Inferior parietal cortex (tissue), 1 donor: ENCODE measurements around the gene INSRR.
A peak's percentile ranks its signal among the peaks of the same experiment; 100 is the strongest.

Experiments
- DNase-seq: peaks from one replicate; pipeline ENCODE4 v3.0.0-alpha.2; 2016; ENCODE audit errors: extremely low spot score

INSRR gene

GRCh38 chr1:156894001-156894400 is 35.1 kb upstream of the INSRR start:
- no peak for DNase-seq

DNA sequence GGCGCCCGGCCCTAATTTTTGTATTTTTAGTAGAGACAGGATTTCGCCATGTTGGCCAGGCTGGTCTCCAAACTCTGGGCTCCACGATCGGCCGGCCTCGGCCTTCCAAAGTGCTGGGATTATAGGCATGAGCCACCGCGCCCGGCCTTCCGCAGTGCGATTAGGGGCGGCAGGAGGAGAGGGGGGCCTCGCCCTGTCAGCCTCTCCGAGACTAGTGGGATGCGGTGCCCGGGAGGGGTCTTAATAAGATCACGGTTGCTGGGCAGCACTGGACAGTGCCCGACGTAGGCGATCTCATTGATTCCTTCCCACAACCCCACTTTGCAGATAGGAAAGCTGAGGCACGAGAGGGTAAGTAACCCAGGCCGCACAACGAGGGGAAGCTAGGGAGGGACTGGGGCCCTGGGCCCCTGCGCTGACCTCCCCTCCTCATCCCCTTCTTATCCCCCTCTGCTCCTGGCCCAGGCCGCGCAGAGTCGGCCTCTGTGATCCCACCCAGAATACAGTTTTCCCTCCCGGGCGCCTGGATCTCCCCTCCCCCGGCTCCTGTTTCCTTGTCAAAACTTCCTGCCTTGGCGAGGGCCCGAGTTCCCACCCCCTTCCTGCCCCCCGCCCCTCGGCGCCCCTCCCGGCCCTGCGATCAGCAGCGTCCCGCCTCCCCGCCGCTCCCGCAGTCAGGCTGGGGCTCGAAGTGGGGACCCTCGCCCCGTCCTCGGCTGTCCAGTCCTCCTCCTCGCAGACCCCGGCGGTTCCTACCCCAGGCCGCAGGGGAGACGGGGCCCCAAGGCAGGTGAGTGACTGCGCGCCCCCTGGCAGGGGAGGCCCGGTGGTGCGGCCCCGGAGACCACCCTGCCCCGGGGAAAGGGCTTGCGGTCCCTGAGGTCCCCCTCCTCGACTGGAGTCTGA is 34.4 kb upstream of the INSRR start, which contains the start of gene PEAR1:
PEAR1 (plus strand) TSS at position 671 of the 906 bp plus-strand sequence. CDS start 10,209 bp downstream, outside the sequence.
- DNase-seq = no peak

DNA sequence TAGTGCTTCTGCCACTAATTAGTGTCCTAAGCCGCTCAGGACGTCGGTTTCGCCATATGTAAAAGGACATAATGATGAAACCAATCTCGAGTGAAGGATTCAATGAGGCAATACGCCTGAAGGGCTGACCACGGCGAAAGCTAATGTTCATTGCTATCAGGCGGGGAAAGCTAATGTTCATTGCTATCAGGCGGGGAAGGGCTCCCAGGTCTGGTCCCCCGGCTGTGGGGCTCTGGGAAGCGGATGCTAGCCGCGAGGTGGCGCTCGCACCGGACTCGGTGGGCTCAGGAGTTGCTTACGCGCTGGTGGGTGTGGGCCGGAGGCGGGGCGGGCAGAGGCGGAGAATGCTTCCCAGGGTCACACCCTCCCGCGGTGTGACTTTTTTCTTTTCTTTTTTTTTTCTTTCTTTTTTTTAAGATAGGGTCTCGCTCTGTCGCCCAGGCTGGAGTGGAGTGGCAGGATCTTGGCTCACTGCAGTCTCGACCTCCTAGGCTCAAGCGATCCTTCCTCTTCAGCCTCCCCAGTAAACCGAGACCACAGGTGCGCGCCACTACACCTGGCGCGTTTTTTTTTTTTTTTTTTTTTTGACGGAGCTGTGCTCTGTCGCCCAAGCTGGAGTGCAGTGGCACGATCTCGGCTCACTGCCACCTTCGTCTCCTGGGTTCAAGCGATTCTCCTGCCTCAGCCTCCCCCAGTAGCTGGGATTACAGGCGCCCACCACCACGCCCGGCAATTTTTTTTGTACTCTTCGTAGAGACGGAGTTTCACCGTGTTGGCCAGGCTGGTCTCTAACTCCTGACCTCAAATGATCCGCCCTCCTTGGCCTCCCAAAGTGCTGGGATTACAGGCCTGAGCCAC is 33.5 kb upstream of the INSRR start:
- peak; percentile 78 for DNase-seq

DNA sequence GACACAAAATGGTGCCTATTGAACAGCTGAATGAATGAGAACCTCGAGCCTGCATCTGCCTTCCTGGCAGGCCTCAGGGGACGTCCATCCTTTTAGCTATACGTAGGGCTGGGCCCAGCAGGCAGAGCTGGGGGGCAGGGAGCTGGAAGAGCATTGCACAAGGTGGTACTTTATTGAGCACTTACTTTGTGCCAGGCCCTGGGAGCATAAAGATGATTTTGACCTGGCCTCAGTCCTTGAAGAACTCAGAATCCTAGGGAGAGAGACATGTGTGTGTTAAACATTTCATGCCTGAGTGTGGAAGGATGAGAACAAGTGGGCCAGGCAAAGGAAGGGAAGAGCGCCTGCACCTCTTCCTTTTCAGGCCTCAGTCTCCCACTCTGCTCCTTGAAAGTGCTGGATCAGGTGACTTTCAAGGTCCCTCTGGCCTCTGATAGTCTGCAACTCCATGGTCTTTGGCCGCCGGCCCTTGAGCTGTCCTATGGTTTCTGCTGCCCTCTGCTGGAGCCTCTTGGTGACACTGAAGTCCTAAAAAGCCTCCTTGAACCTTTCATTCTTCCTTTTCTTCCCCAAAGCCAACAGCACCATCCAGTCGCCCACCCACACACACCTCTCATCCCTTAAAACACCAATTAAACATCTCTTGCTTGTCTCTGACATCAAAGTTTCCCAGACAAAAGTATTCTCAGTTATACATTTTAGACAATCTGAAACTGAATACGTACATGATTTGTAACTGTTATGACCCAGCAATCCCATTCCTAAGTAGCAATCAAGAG is 31.1 kb upstream of the INSRR start:
- DNase-seq = peak; percentile 90

GRCh38 chr1:156887734-156888133 is 28.8 kb upstream of the INSRR start:
- DNase-seq = no peak

DNA sequence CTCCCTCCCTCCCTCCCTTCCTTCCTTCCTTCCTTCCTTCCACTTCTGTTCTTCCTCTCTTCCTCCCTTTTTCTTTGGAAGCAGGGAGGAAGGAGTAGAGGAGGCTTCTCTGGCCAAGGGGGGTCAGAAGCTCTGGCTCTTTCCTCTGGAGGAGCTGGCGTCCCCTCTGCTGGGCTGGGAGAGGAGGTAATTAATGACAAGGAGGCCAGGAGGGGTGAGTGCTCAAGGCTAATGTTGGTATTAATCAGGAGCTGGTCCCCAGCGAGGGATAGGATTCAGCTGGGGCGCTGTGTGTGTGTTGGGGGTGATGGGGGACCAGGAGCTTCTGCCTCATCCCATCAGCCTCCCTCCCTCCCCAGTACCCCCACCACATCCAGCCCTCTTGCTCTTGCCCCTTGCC is 28.4 kb upstream of the INSRR start:
- no peak for DNase-seq

DNA sequence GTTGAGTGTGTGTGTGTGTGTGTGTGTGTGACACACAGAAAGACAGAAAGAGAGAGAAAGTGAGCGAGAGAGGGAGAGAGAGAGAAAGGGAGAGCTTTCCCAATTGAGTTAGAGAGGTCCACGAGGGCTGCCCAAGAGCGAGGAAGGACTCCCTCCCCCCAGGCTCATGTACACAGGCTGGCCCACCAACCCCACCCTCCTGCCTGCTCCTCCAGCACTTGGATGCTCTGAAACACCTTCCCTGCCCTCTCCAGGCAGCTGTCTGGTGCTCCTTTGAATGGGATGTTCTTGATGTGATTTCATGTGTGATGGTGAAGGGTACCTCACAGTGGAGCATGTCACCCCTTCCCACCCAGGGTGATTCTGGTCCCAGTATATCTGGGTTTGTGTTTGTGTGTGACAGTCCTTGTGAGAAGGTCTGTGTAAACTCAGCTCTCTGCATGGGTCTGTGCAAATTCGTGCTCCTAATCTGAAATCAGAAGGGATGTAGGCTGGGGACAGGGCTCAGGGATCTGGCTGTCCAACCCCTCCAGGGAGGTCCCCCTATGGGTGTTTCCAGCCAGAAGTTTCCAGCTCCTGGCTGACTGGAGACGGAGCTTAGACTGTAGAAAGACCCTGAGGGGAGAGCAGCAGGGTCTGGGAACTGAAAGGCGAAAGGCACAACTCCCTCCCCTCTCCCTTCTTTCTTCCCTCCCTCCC is 27.8 kb upstream of the INSRR start:
- no peak for DNase-seq

GRCh38 chr1:156885880-156886355 is 27.0 kb upstream of the INSRR start:
- DNase-seq = no peak

DNA sequence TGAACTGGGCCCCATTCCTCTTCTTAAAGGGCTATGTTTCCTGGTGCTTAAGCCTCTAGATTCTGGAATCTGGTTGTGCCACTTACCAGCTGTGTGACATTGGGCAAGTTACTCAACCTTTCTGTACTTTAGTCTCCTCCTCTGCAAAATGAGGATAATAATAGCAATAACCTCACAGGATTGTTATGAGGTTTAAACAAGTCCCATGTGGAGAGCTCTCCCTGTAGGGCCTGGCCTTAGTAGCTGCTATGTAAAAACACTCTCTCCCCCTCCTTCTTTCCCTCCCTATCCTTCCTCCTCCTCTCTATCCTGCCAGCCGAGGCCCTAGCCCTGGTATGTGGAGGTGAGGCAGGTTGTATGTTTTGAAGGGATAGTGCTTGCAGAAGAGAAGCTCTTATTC is 26.4 kb upstream of the INSRR start:
- no peak for DNase-seq

DNA sequence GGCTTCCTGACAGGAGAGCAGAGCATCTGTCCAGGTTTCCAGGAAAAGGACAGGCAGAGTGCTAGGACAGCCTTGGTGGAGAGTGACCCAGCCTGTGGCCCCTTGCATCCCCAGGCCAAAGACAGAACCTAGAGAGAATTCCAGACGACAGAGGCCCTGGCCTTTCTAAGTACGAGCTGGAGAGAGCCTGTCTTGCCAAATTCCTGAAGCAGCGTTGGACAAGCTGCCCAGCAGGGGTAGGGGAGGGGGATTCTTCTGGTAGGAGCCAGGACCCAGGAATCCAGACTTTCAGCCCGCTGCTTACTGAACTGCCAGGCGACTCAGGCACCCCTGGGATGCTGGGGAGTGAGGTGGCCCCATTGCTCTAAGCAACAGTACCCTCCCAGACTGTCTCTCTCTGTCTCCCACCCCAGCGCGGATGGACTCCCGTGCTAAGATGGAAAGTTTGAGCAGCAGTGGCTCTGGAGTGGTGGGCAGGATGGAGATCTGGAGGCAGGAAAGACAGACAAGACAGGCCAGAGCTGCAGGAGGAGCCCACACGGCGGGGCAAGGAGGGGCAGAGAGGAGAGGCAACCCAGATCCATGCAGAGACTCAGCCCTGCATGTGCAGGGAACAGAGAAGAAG is 25.8 kb upstream of the INSRR start:
- DNase-seq = no peak

DNA sequence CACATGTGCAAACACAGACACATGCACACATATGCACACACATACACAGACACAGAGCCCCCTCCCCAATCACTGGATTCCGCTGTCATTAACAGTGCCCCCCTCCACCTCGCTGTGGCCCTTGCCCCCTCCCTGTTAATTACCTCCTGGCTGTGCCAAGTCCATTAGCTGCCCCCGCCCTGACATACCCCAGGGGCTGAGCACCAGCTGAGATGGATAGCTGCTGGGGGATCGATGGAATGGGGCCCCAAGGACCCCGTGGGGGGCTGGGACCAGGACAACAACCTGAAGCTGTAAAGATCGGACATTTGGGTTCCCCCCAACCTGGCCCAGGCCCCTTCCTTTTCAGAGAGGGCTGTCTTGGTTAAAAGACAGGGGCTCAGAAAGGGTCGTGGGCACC is 25.0 kb upstream of the INSRR start:
- no peak for DNase-seq

- DNase-seq = no peak
These were observed 23.6 kb upstream of the INSRR start for GRCh38 chr1:156882543-156882942.

GRCh38 chr1:156881663-156882062 is 22.7 kb upstream of the INSRR start:
- DNase-seq = no peak

GRCh38 chr1:156881101-156881500 is 22.2 kb upstream of the INSRR start:
- DNase-seq = no peak

GRCh38 chr1:156880473-156880872 is 21.6 kb upstream of the INSRR start:
- no peak for DNase-seq

- DNase-seq = no peak
These were observed 21.0 kb upstream of the INSRR start for GRCh38 chr1:156879876-156880275.

DNA sequence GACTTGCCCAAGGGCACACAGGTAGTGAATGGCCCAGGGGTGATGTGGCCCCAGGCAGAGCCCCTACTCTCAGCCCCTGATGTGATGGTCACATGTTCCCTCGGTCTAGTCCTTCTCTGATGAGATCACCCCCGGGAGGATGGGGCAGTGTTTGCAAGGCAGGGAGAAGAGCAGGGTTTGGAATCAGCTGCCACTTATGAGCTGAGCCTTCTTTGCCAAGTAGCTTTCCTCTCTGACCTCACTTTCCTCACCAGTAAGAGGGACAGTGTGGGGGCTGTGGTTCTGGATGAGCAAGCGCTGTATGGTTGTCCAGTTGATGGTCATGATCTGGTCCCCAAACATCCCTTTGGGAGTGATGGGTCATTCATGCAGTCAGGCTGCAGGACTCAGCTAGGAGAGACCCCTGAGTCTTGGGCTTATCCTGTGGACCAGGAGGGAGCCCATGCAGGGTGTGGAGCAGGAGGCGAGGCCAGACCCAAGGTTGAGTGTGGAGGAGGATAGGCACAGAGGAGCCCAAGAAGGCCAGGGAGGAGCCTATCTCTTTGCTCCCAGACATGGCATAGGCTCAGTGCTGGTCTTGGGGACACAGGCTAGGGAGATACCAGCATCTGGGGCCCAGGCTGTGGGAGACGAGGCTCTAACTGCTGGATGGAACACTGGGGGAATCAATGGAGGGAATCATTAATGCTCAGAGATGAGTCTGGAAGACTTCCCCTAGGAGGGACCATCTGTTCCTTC is 18.7 kb upstream of the INSRR start:
- DNase-seq = no peak

GRCh38 chr1:156876281-156876680 is 17.4 kb upstream of the INSRR start:
- DNase-seq = no peak

- DNase-seq = no peak
These were observed 16.4 kb upstream of the INSRR start for GRCh38 chr1:156875341-156875615.
